HepG2 (cell line): Measurements from ENCODE around the gene L1CAM. TPM values are rescaled to one million over a fixed set of nuclear protein-coding genes. Genes with fewer than 3 reads are reported as not detected.

Experiments
- ATAC-seq: fragments of 200-7000 bp; cut with Tn5 transposase; 3 replicates; pipeline ENCODE4 v1.9.1; 2020; ENCODE audit warnings: mild to moderate bottlenecking, moderate library complexity
- BruUV-seq: library from RNA; stranded (reverse); fragments of 400-500 nt; replicated peaks from 2 replicates; lab custom pipeline; 2021; lab: Mats Ljungman, UMichigan
- CTCF ChIA-PET: fragments of 300-600 bp; formaldehyde crosslinking; extraction: SDS; loops from one replicate; lab custom pipeline; 2021; ENCODE audit warnings: low total read pairs, inconsistent platforms, low intra/inter-chr PET ratio; lab: Yijun Ruan, JAX
- POLR2A ChIA-PET: fragments of 350-600 bp; sonication (Branson Sonifier 250); formaldehyde crosslinking; loops from one replicate; lab custom pipeline; 2020; ENCODE audit warnings: antibody characterized with exemption, inconsistent platforms; lab: Yijun Ruan, JAX
- DNase-seq: peaks from one replicate; pipeline ENCODE4 v3.0.0-alpha.2; 2015; ENCODE audit warnings: low spot score
- FAIRE-seq: peaks from 3 replicates; lab custom pipeline; 2011; peaks lifted over from hg19 to GRCh38; lab: Jason Lieb, UNC
- H2AFZ ChIP-seq: one replicate; pipeline ENCODE4 v1.6.1; 2011; ENCODE audit warnings: low read length, inconsistent platforms
- H3K27ac ChIP-seq: fragments of 300-600 bp; 3 replicates; pipeline ENCODE4 v1.8.0; 2011; ENCODE audit warnings: mixed run types, mild to moderate bottlenecking, mixed read lengths, low read length, inconsistent platforms; ENCODE audit not compliant: insufficient read depth; ENCODE audit errors: extremely low read length
- H3K27me3 ChIP-seq, 2 experiments: fragments of 200-600 bp in 1 of 2; 2 replicates in 1 of 2; 3 replicates in 1 of 2; pipeline versions ENCODE4 v1.6.0 to v1.8.0; 2011; ENCODE audit warnings: low read length in 2 of 2, mild to moderate bottlenecking in 2 of 2, moderate library complexity in 2 of 2, inconsistent platforms in 1 of 2; ENCODE audit not compliant: insufficient read depth in 2 of 2, control insufficient read depth in 1 of 2
- H3K36me3 ChIP-seq, 2 experiments: fragments of 200-600 bp in 1 of 2; replicated peaks in 1 of 2; 2 replicates in 1 of 2; 3 replicates in 1 of 2; pipeline versions ENCODE4 v1.5.1 to v1.8.0; 2011; ENCODE audit warnings: low read length in 2 of 2, inconsistent platforms in 1 of 2; ENCODE audit not compliant: insufficient read depth in 2 of 2, control insufficient read depth in 1 of 2
- H3K4me1 ChIP-seq: 2 replicates; pipeline ENCODE4 v1.5.1; 2012; ENCODE audit warnings: low read length, inconsistent platforms; ENCODE audit not compliant: insufficient read depth
- H3K4me2 ChIP-seq: 2 replicates; pipeline ENCODE4 v1.6.0; 2011; ENCODE audit warnings: low read depth, low read length, inconsistent platforms
- H3K4me3 ChIP-seq, 3 experiments: fragments of 200-600 bp in 1 of 3; sonication (generic), shearing (Covaris generic) in 1 of 3; replicated peaks in 1 of 3; 2 replicates each; pipeline ENCODE4 v1.5.1; 2011 to 2016; ENCODE audit warnings: low read length in 3 of 3, inconsistent platforms in 2 of 3, low read depth in 2 of 3, mild to moderate bottlenecking in 2 of 3, control low read depth in 1 of 3, mixed read lengths in 1 of 3; ENCODE audit not compliant: insufficient read depth in 1 of 3
- H3K79me2 ChIP-seq: one replicate; pipeline ENCODE4 v1.6.1; 2011; ENCODE audit warnings: low read length, inconsistent platforms; ENCODE audit not compliant: insufficient read depth
- H3K9ac ChIP-seq: 2 replicates; pipeline ENCODE4 v1.6.0; 2011; ENCODE audit warnings: mild to moderate bottlenecking, low read depth, low read length, inconsistent platforms; ENCODE audit not compliant: insufficient read depth
- H3K9me3 ChIP-seq: 2 replicates; pipeline ENCODE4 v1.5.1; 2012; ENCODE audit warnings: mild to moderate bottlenecking, low read length
- H4K20me1 ChIP-seq: 2 replicates; pipeline ENCODE4 v1.6.0; 2011; ENCODE audit warnings: inconsistent platforms, mild to moderate bottlenecking, low read length, moderate library complexity; ENCODE audit not compliant: insufficient read depth
- CREB1 ChIP-seq, 2 experiments: fragments of 450-650 bp in 1 of 2; IDR thresholded peaks; 2 replicates each; pipeline ENCODE4 v1.6.1; 2016 to 2017; ENCODE audit warnings: control low read depth in 1 of 2, mild to moderate bottlenecking in 1 of 2, missing compliant biosample characterization in 1 of 2, missing genetic modification characterization in 1 of 2
- HCFC1 ChIP-seq: fragments of 150-350 bp; IDR thresholded peaks from 2 replicates; pipeline ENCODE4 v1.6.1; 2014; ENCODE audit warnings: low read depth, low read length
- HMG20A ChIP-seq: IDR thresholded peaks from 2 replicates; pipeline ENCODE4 v1.6.1; 2016; ENCODE audit warnings: borderline replicate concordance
- HMGA1 ChIP-seq: sonication (generic); formaldehyde crosslinking; conservative IDR thresholded peaks from 2 replicates; pipeline ENCODE4 v1.4.0; 2020; ENCODE audit warnings: missing genetic modification reagents
- HNRNPLL ChIP-seq: fragments of 200-400 bp; formaldehyde crosslinking; IDR thresholded peaks from 2 replicates; pipeline ENCODE4 v1.6.1; 2017; ENCODE audit warnings: mild to moderate bottlenecking, low read depth, low read length; ENCODE audit not compliant: poor library complexity, severe bottlenecking
- IKZF5 ChIP-seq: IDR thresholded peaks from 2 replicates; pipeline ENCODE4 v1.6.1; 2018; ENCODE audit warnings: missing genetic modification reagents, mild to moderate bottlenecking, missing compliant biosample characterization
- KAT7 ChIP-seq: IDR thresholded peaks from 2 replicates; pipeline ENCODE4 v1.6.1; 2018; ENCODE audit warnings: borderline replicate concordance, missing compliant biosample characterization
- KMT2B ChIP-seq: IDR thresholded peaks from 2 replicates; pipeline ENCODE4 v1.6.1; 2016; ENCODE audit warnings: missing genetic modification reagents, missing compliant biosample characterization
- MED8 ChIP-seq: sonication (generic); formaldehyde crosslinking; IDR thresholded peaks from 2 replicates; pipeline ENCODE4 v1.8.1; 2023; ENCODE audit warnings: mild to moderate bottlenecking, missing genetic modification reagents; ENCODE audit not compliant: insufficient replicate concordance
- REXO4 ChIP-seq: sonication (generic); formaldehyde crosslinking; IDR thresholded peaks from 2 replicates; pipeline ENCODE4 v1.8.0; 2022; ENCODE audit warnings: missing genetic modification reagents, mild to moderate bottlenecking, borderline replicate concordance
- TFAP4 ChIP-seq: sonication (generic); IDR thresholded peaks from 2 replicates; pipeline ENCODE4 v1.6.1; 2016; ENCODE audit warnings: low read depth, borderline replicate concordance
- TMF1 ChIP-seq: sonication (generic); formaldehyde crosslinking; IDR thresholded peaks from 2 replicates; pipeline ENCODE4 v1.8.1; 2022; ENCODE audit warnings: low read depth, missing genetic modification reagents
- ZNF337 ChIP-seq: sonication (generic); formaldehyde crosslinking; IDR thresholded peaks from 2 replicates; pipeline ENCODE4 v1.5.1; 2020; ENCODE audit warnings: missing genetic modification reagents, low read depth, mild to moderate bottlenecking, borderline replicate concordance
- ZNF570 ChIP-seq: sonication (generic); formaldehyde crosslinking; IDR thresholded peaks from 2 replicates; pipeline ENCODE4 v1.4.0; 2020; ENCODE audit warnings: mild to moderate bottlenecking, missing genetic modification reagents, borderline replicate concordance
- ZNF574 ChIP-seq: sonication (generic); formaldehyde crosslinking; IDR thresholded peaks from 2 replicates; pipeline ENCODE4 v1.4.0; 2020; ENCODE audit warnings: missing genetic modification reagents
- ZNF605 ChIP-seq: sonication (generic); formaldehyde crosslinking; IDR thresholded peaks from 2 replicates; pipeline ENCODE4 v1.8.0; 2022; ENCODE audit warnings: mild to moderate bottlenecking, missing genetic modification reagents
- ZNF644 ChIP-seq: IDR thresholded peaks from 2 replicates; pipeline ENCODE4 v1.6.1; 2016; ENCODE audit warnings: low read depth
- ZNF652 ChIP-seq: IDR thresholded peaks from 2 replicates; pipeline ENCODE4 v1.6.1; 2016; ENCODE audit warnings: low read depth, borderline replicate concordance
- WGBS: methylation state at CpG from one replicate; pipeline ENCODE4 v1.1.6; 2017; ENCODE audit warnings: low lambda C conversion rate; 5-methylcytosine and 5-hydroxymethylcytosine counted together
- in situ Hi-C: cut with HindIII; loops from 2 replicates; pipeline ENCODE4 v1.10.0; 2017; ENCODE audit warnings: low pct_unique_long_range_greater_than_20kb; ENCODE audit not compliant: extremely low pct_ligation_motif_present
- intact Hi-C: fragments of 100-400 bp; cut with micrococcal nuclease; formaldehyde crosslinking; loops from one replicate; pipeline ENCODE4 v1.10.0; 2022; ENCODE audit not compliant: unreplicated experiment
- polyA plus RNA-seq, 8 experiments: library from polyadenylated mRNA; depleted of rRNA in 3 of 8; stranded (reverse) in 7 of 8; unstranded in 1 of 8; fragments of >200 nt; fragmentation: Illumina TruSeq in 4 of 8; extraction: Trizol in 4 of 8; gene quantifications; 2 replicates each; pipeline versions ENCODE4 v1.2.1 to v1.2.3, GENCODE V29; 2011 to 2016; ENCODE audit warnings: low read depth in 4 of 8, missing spikeins in 1 of 8, mixed read lengths in 1 of 8; ENCODE audit not compliant: insufficient read depth in 1 of 8
- total RNA-seq, 5 experiments: library from RNA; depleted of rRNA; stranded (reverse); fragments of >200 nt; fragmentation: Illumina TruSeq; extraction: Trizol; gene quantifications; 2 replicates each; pipeline ENCODE4 v1.2.3, GENCODE V29; 2016; ENCODE audit warnings: low read depth in 1 of 5

The L1CAM gene
- total and polyA plus RNA-seq, 2 of the 13 experiments (the other 11 are each of a cell fraction or from before 2014, with no cell fraction given) = 1.4 to 2.0 TPM

GRCh38 chrX:153920546-153920945 lies 34.6 kb upstream of the L1CAM start:
- Histone ChIP-seq H3K9me3 (no peaks in the 10 kb centered on the region), H3K9ac (no peak overlapping the region), H4K20me1 (no peaks in the 10 kb centered on the region), H3K27me3 (no peaks in the 10 kb centered on the region; a peak in 2 of 5 replicates), H3K4me3 (no peak overlapping the region), H3K27ac (no peak overlapping the region), H2AFZ (no peak overlapping the region), H3K4me1 (peaks cover 41% of the 10 kb centered on the region), H3K4me2 (no peak overlapping the region), H3K36me3 (no peaks in the 10 kb centered on the region), H3K79me2 (no peaks in the 10 kb centered on the region)
- ATAC-seq = no peak
- BruUV-seq = no TSS peak
- in situ Hi-C loops = no loop called here
- no peak for DNase-seq
- no peak for FAIRE-seq
- CTCF ChIA-PET = no interaction called here
- POLR2A ChIA-PET = no interaction called here
- TF ChIP-seq HNRNPLL = no peak
- no peak for TF ChIP-seq KAT7 (CRISPR knock-in tag)
- no peak for TF ChIP-seq ZNF570 (CRISPR knock-in tag)
- TF ChIP-seq HMG20A (CRISPR knock-in tag) = no peak
- TF ChIP-seq TMF1 = no peak
- TF ChIP-seq MED8 (CRISPR knock-in tag) = no peak
- TF ChIP-seq KMT2B (CRISPR knock-in tag) = no peak
- TF ChIP-seq HCFC1 = no peak
- no peak for TF ChIP-seq CREB1 (IDR thresholded peaks at IDR 0.05)
- TF ChIP-seq CREB1 (CRISPR knock-in tag; IDR thresholded peaks at IDR 0.05) = no peak
- TF ChIP-seq ZNF644 (CRISPR knock-in tag) = no peak
- TF ChIP-seq HMGA1 (CRISPR knock-in tag) = no peak
- TF ChIP-seq IKZF5 (CRISPR knock-in tag) = no peak
- TF ChIP-seq REXO4 = no peak
- TF ChIP-seq TFAP4 = no peak
- no peak for TF ChIP-seq ZNF337 (CRISPR knock-in tag)
- no peak for TF ChIP-seq ZNF605 (CRISPR knock-in tag)
- no peak for TF ChIP-seq ZNF652 (CRISPR knock-in tag)
- no peak for TF ChIP-seq ZNF574 (CRISPR knock-in tag)
- TF ChIP-seq, all 625 proteins: peak for 0
- no CpG with 5 or more reads among the region's 14 CpGs for WGBS
- intact Hi-C loops = no loop called here
